A549 (cell line): Measurements from ENCODE around the gene TESK2. TPM values are rescaled to one million over a fixed set of nuclear protein-coding genes. Genes with fewer than 3 reads are reported as not detected.
A peak's percentile ranks its signal among the peaks of the same experiment; 100 is the strongest.
"Not testable (repeated sequence)": the region's sequence is repeated elsewhere in the genome, so short reads cannot be mapped to it uniquely, and the experiment has no call there.

Experiments
- ATAC-seq, 2 experiments: fragments of 200-7000 bp in 1 of 2; fragments of >200 bp in 1 of 2; cut with Nextera tagmentation in 1 of 2; cut with Tn5 transposase in 1 of 2; 3 replicates each; pipeline versions ENCODE4 v1.8.0 to v1.9.1; 2018 to 2020; ENCODE audit warnings: mild to moderate bottlenecking in 1 of 2, moderate library complexity in 1 of 2
- CTCF ChIA-PET: fragments of 300-600 bp; sonication (Branson Sonifier 250); formaldehyde crosslinking; extraction: SDS; loops from one replicate; lab custom pipeline; 2021; ENCODE audit warnings: antibody characterized with exemption, inconsistent platforms; lab: Yijun Ruan, JAX
- POLR2A ChIA-PET: fragments of 350-600 bp; formaldehyde crosslinking; extraction: SDS; loops from one replicate; lab custom pipeline; 2021; ENCODE audit warnings: antibody characterized with exemption, inconsistent platforms; lab: Yijun Ruan, JAX
- DNase-seq, 2 experiments: peaks; one replicate each; pipeline versions ENCODE4 v3.0.0 to v3.0.0-alpha.2; 2011 to 2016; ENCODE audit warnings: low read depth in 1 of 2, low spot score in 1 of 2
- FAIRE-seq: peaks from 2 replicates; lab custom pipeline; 2011; peaks lifted over from hg19 to GRCh38; lab: Jason Lieb, UNC
- H3K27ac ChIP-seq, 2 experiments: fragments of >200 bp; sonication (Bioruptor Twin); formaldehyde crosslinking; 3 replicates each; pipeline ENCODE4 v1.5.1; 2016 to 2017
- H3K4me1 ChIP-seq: fragments of >200 bp; sonication (Bioruptor Twin); formaldehyde crosslinking; 3 replicates; pipeline ENCODE4 v1.6.1; 2016
- H3K4me2 ChIP-seq: fragments of >200 bp; sonication (Bioruptor Twin); formaldehyde crosslinking; 3 replicates; pipeline ENCODE4 v1.6.1; 2016
- H3K4me3 ChIP-seq: fragments of >200 bp; sonication (Bioruptor Twin); formaldehyde crosslinking; 3 replicates; pipeline ENCODE4 v1.5.1; 2016
- H3K9me3 ChIP-seq: fragments of >200 bp; sonication (Bioruptor Twin); formaldehyde crosslinking; 3 replicates; pipeline ENCODE4 v1.6.1; 2016
- BHLHE40 ChIP-seq: IDR thresholded peaks from 2 replicates; pipeline ENCODE4 v1.6.1; 2012; ENCODE audit warnings: low read depth, low read length, inconsistent platforms
- CBX2 ChIP-seq: fragments of 200-600 bp; sonication (generic); IDR thresholded peaks from 2 replicates; pipeline ENCODE4 v1.6.1; 2016; ENCODE audit warnings: low read depth, mild to moderate bottlenecking, borderline replicate concordance
- CEBPB ChIP-seq, 2 experiments: fragments of >200 bp in 1 of 2; sonication (Bioruptor Twin) in 1 of 2; formaldehyde crosslinking in 1 of 2; IDR thresholded peaks; 2 replicates each; pipeline ENCODE4 v1.6.1; 2012 to 2016
- CHD4 ChIP-seq: fragments of 200-600 bp; sonication (generic); IDR thresholded peaks from 2 replicates; pipeline ENCODE4 v1.6.1; 2016; ENCODE audit warnings: antibody characterized with exemption, mild to moderate bottlenecking, borderline replicate concordance
- EHF ChIP-seq: fragments of 250-450 bp; sonication (Bioruptor Pico); IDR thresholded peaks from 2 replicates; pipeline ENCODE4 v1.5.0; 2020; ENCODE audit warnings: mild to moderate bottlenecking
- EHMT2 ChIP-seq: fragments of 200-600 bp; sonication (generic); IDR thresholded peaks from 2 replicates; pipeline ENCODE4 v1.6.1; 2016; ENCODE audit warnings: antibody characterized with exemption, low read depth, mild to moderate bottlenecking, moderate library complexity
- FOSL2 ChIP-seq, 2 experiments: fragments of 450-650 bp in 1 of 2; fragments of >200 bp in 1 of 2; sonication (Bioruptor Twin) in 1 of 2; formaldehyde crosslinking; IDR thresholded peaks; 2 replicates each; pipeline versions ENCODE4 v1.5.0 to v1.6.1; 2016 to 2020; ENCODE audit warnings: mild to moderate bottlenecking in 1 of 2, moderate library complexity in 1 of 2
- GATA3 ChIP-seq: IDR thresholded peaks from 2 replicates; pipeline ENCODE4 v1.6.1; 2012; ENCODE audit warnings: borderline replicate concordance
- HEYL ChIP-seq: fragments of 250-450 bp; sonication (Bioruptor Pico); IDR thresholded peaks from 2 replicates; pipeline ENCODE4 v1.8.0; 2021; ENCODE audit warnings: mild to moderate bottlenecking, moderate library complexity
- HOXA7 ChIP-seq: fragments of 250-450 bp; sonication (Bioruptor Pico); IDR thresholded peaks from 2 replicates; pipeline ENCODE4 v1.5.0; 2020; ENCODE audit warnings: mild to moderate bottlenecking, moderate library complexity
- HOXB13 ChIP-seq: fragments of 250-450 bp; sonication (Bioruptor Pico); IDR thresholded peaks from 2 replicates; pipeline ENCODE4 v1.5.0; 2020; ENCODE audit warnings: low read depth, mild to moderate bottlenecking, moderate library complexity
- HOXB5 ChIP-seq: fragments of 250-450 bp; sonication (Bioruptor Pico); IDR thresholded peaks from 2 replicates; pipeline ENCODE4 v1.5.0; 2020; ENCODE audit warnings: mild to moderate bottlenecking, moderate library complexity
- JUN ChIP-seq, 2 experiments: fragments of >200 bp; sonication (Bioruptor Twin); formaldehyde crosslinking; IDR thresholded peaks; 2 replicates in 1 of 2; 3 replicates in 1 of 2; pipeline ENCODE4 v1.6.1; 2016 to 2017
- JUNB ChIP-seq: fragments of >200 bp; sonication (Bioruptor Twin); formaldehyde crosslinking; IDR thresholded peaks from 2 replicates; pipeline ENCODE4 v1.6.1; 2016
- KDM5A ChIP-seq: fragments of 200-600 bp; sonication (generic); IDR thresholded peaks from 2 replicates; pipeline ENCODE4 v1.6.1; 2016; ENCODE audit warnings: antibody characterized with exemption, mild to moderate bottlenecking
- MAZ ChIP-seq: fragments of 150-350 bp; IDR thresholded peaks from 2 replicates; pipeline ENCODE4 v1.6.1; 2014; ENCODE audit warnings: antibody characterized with exemption, low read depth, low read length, borderline replicate concordance
- POLR2A ChIP-seq: IDR thresholded peaks from 2 replicates; pipeline ENCODE4 v1.6.1; 2012; ENCODE audit warnings: mild to moderate bottlenecking, low read length
- POLR2AphosphoS2 ChIP-seq: conservative IDR thresholded peaks from 2 replicates; pipeline ENCODE4 v1.6.1; 2012; ENCODE audit warnings: low read length, improper control_type of control experiment, inconsistent platforms
- ZNF302 ChIP-seq: fragments of 250-450 bp; sonication (Bioruptor Pico); IDR thresholded peaks from 2 replicates; pipeline ENCODE4 v1.9.0; 2021; ENCODE audit warnings: inconsistent platforms, mild to moderate bottlenecking, moderate library complexity
- ZSCAN20 ChIP-seq: fragments of 250-450 bp; sonication (Bioruptor Pico); IDR thresholded peaks from 2 replicates; pipeline ENCODE4 v1.8.0; 2022; ENCODE audit warnings: mild to moderate bottlenecking, moderate library complexity
- WGBS: methylation state at CpG from one replicate; pipeline ENCODE4 v1.1.6; 2017; ENCODE audit errors: missing lambda C conversion rate; 5-methylcytosine and 5-hydroxymethylcytosine counted together
- polyA plus RNA-seq, 4 experiments: library from polyadenylated mRNA; depleted of rRNA in 3 of 4; stranded (reverse); fragments of >200 nt; fragmentation: RNase III in 1 of 4; extraction: RNeasy Plus Mini Kit Qiagen cat#74134 plus additional on column Dnase treatment in 1 of 4; gene quantifications; 2 replicates in 3 of 4; 3 replicates in 1 of 4; pipeline ENCODE4 v1.2.3, GENCODE V29; 2011 to 2017
- TF ChIP-seq, protein P1 (sequence below): fragments of >200 bp; sonication (Bioruptor Twin); formaldehyde crosslinking; IDR thresholded peaks from 2 replicates; pipeline ENCODE4 v1.6.1; 2016
- TF ChIP-seq, protein P2 (sequence below): fragments of 200-600 bp; sonication (generic); IDR thresholded peaks from 2 replicates; pipeline ENCODE4 v1.6.1; 2016; ENCODE audit warnings: antibody characterized with exemption, mild to moderate bottlenecking, moderate library complexity
- TF ChIP-seq, protein P3 (sequence below): fragments of >200 bp; sonication (Bioruptor Twin); formaldehyde crosslinking; IDR thresholded peaks from 3 replicates; pipeline ENCODE4 v1.6.1; 2016
- TF ChIP-seq, protein P4 (sequence below): IDR thresholded peaks from 2 replicates; pipeline ENCODE4 v1.6.1; 2012

The TESK2 gene
- polyA plus RNA-seq, 2 of the 4 experiments (the other 2 are of a cell fraction): 0.22 to 0.48 TPM

DNA sequence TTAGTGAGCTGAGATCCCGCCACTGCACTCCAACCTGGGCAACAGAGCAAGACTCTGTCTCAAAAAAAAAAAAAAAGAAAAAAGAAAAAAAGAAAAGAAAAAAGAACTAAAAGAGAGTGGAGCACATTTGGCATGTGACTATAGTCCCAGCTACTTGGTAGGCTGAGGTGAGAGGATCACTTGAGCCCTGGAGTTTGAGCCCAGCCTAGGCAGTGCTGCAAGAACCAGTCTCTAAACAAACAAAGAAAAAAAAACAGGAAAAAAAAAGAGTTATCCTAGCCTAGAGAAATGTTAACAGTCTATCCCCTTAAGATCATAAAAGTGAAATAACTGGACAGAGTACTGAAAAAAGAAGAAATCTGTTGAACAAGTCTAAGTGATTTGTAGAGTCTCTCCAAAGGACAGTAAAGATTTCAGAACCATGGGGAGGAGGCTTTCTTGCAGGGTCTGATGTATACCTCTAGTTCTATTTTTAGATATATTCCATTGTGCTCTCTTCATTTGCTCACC, 35.2 kb upstream of the TESK2 start:
- Histone ChIP-seq H3K4me1 (peaks cover 46% of the 10 kb centered on the region), H3K4me2 (peak overlapping the region; percentile 53), H3K4me3 (no peak overlapping the region), H3K27ac (peak overlapping the region; percentile 100), H3K9me3 (no peaks in the 10 kb centered on the region)
- DNase-seq: no peak
- POLR2A ChIA-PET: no interaction called here
- no peak for ATAC-seq
- CTCF ChIA-PET: no interaction called here
- no peak for FAIRE-seq
- no CpG with 5 or more reads among the region's 1 CpG for WGBS
- TF ChIP-seq POLR2AphosphoS2 (no peak), BHLHE40 (no peak), KDM5A (no peak), ZSCAN20 (CRISPR knock-in tag) (no peak), EHF (no peak), HEYL (CRISPR knock-in tag) (no peak), ZNF302 (no peak), POLR2A (no peak), CBX2 (no peak), HOXB13 (CRISPR knock-in tag) (no peak), EHMT2 (no peak), CHD4 (no peak), FOSL2 (IDR thresholded peaks at IDR 0.05) (no peak), FOSL2 (CRISPR knock-in tag; IDR thresholded peaks at IDR 0.05) (no peak), GATA3 (no peak), JUNB (no peak), CEBPB (IDR thresholded peaks at IDR 0.05) (no peak), HOXB5 (no peak), MAZ (no peak)
- TF ChIP-seq, protein P1, sequence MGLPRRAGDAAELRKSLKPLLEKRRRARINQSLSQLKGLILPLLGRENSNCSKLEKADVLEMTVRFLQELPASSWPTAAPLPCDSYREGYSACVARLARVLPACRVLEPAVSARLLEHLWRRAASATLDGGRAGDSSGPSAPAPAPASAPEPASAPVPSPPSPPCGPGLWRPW: no peak

DNA sequence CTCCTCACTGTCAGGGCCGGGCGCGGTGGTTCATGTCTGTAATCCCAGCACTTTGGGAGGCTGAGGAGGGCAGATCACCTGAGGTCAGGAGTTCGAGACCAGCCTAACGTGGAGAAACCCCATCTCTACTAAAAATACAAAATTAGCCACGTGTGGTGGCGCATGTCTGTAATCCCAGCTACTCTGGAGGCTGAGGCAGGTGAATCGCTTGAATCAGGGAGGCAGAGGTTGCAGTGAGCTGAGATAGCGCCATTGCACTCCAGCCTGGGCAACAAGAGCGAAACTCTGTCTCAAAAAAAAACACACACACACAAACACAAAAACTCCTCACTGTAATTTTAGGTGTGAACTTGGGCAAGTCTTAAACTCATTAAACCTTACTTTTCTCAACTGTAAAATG, 33.0 kb upstream of the TESK2 start:
- Histone ChIP-seq H3K4me2 (peak overlapping the region; percentile 86; the same call in 2 of the 3 replicates), H3K27ac (peak overlapping the region; percentile 100), H3K4me1 (peaks cover 47% of the 10 kb centered on the region)
- POLR2A ChIA-PET, H3K4me3 ChIP-seq, H3K9me3 ChIP-seq, FAIRE-seq, ATAC-seq, DNase-seq: not testable (repeated sequence)
- WGBS: 82% methylated on average over 10 of the region's 10 CpGs
- CTCF ChIA-PET: interaction anchor here (1.8 to 2.8 kb wide), 2 partner anchors 12 to 45 kb away, joined by 6 to 13 read pairs; no protein-coding TSS in a partner anchor

DNA sequence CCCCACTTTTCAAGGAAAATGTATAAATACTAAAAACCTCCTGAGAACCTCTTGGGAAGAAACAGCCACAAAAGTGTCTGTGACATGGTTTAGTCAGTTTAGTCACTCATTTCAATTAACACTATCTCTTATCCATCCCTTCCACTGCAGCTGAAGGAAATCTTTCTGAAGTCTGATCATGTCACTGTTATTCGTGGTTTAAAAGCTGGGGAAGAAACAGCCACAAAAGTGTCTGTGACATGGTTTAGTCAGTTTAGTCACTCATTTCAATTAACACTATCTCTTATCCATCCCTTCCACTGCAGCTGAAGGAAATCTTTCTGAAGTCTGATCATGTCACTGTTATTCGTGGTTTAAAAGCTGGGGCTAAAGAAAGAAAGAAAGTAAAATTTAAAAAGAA, 32.6 kb upstream of the TESK2 start:
- not testable (repeated sequence) for DNase-seq, FAIRE-seq, H3K4me3 ChIP-seq, H3K9me3 ChIP-seq, ATAC-seq
- CTCF ChIA-PET: interaction anchor here (1.8 to 2.8 kb wide), 2 partner anchors 11 to 46 kb away, joined by 6 to 13 read pairs; no protein-coding TSS in a partner anchor
- Histone ChIP-seq H3K4me1 (peaks cover 52% of the 10 kb centered on the region), H3K27ac (peak overlapping the region; percentile 100), H3K4me2 (peak overlapping the region; percentile 86)
- POLR2A ChIA-PET: interaction anchor here (3.6 kb wide), 1 partner anchor 29 kb away, joined by 81 read pairs; the partner anchor contains the start of gene AKR1A1
- WGBS: 42% methylated on average over 2 of the region's 2 CpGs

DNA sequence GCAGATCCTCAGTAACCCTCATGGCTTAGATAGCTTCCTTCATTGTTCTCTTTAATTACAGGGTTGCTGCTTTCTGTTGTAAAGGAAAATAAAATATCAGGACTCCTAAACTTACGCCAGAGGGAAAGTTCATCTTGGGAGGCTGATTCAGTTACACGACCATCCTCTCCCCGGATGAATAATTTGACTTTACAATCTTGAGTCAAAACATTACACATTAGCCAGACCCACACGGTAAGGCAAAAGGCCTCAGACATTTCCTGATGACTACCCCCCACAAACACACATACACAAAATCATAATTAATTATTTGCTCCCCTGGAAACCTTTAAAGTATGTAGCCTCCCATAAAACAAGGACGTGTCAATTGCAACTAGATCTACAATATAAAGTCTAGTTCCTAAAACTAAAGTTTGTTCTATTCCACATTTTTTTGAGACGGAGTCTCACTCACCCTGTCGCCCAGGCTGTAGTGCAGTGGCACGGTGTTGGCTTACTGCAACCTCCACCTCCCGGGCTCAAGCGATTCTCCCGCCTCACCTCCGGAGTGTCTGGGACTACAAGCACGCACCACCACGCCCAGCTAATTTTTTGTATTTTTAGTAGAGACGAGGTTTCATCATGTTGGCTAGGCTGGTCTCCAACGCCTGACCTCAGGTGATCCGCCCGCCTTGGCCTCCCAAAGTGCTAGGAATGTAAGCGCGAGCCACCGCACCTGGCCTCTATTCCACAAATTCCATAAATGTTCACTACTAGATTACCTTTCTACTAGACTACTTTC, 31.6 kb upstream of the TESK2 start:
- Histone ChIP-seq H3K27ac (peak overlapping the region; percentile 100), H3K4me2 (peak overlapping the region; percentile 86), H3K9me3 (no peaks in the 10 kb centered on the region), H3K4me3 (peak overlapping the region; percentile 76), H3K4me1 (peaks cover 59% of the 10 kb centered on the region)
- peak; percentile 68 to 70 for ATAC-seq
- ChIA-PET POLR2A (interaction anchor here (0.6 to 3.6 kb wide), 32 partner anchors 8 to 801 kb away, joined by 3 to 81 read pairs (median 5); partner anchors contain the start of genes AKR1A1, CCDC163, DYNLT4 and GPBP1L1), CTCF (interaction anchor here (1.0 to 2.8 kb wide), 6 partner anchors 15 to 48 kb away, joined by 3 to 13 read pairs (median 4); partner anchors contain the start of gene AKR1A1)
- FAIRE-seq: no peak
- WGBS: under 1% methylated on average over 19 of the region's 21 CpGs
- TF ChIP-seq, protein P2, sequence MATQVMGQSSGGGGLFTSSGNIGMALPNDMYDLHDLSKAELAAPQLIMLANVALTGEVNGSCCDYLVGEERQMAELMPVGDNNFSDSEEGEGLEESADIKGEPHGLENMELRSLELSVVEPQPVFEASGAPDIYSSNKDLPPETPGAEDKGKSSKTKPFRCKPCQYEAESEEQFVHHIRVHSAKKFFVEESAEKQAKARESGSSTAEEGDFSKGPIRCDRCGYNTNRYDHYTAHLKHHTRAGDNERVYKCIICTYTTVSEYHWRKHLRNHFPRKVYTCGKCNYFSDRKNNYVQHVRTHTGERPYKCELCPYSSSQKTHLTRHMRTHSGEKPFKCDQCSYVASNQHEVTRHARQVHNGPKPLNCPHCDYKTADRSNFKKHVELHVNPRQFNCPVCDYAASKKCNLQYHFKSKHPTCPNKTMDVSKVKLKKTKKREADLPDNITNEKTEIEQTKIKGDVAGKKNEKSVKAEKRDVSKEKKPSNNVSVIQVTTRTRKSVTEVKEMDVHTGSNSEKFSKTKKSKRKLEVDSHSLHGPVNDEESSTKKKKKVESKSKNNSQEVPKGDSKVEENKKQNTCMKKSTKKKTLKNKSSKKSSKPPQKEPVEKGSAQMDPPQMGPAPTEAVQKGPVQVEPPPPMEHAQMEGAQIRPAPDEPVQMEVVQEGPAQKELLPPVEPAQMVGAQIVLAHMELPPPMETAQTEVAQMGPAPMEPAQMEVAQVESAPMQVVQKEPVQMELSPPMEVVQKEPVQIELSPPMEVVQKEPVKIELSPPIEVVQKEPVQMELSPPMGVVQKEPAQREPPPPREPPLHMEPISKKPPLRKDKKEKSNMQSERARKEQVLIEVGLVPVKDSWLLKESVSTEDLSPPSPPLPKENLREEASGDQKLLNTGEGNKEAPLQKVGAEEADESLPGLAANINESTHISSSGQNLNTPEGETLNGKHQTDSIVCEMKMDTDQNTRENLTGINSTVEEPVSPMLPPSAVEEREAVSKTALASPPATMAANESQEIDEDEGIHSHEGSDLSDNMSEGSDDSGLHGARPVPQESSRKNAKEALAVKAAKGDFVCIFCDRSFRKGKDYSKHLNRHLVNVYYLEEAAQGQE: no peak
- TF ChIP-seq, protein P3, sequence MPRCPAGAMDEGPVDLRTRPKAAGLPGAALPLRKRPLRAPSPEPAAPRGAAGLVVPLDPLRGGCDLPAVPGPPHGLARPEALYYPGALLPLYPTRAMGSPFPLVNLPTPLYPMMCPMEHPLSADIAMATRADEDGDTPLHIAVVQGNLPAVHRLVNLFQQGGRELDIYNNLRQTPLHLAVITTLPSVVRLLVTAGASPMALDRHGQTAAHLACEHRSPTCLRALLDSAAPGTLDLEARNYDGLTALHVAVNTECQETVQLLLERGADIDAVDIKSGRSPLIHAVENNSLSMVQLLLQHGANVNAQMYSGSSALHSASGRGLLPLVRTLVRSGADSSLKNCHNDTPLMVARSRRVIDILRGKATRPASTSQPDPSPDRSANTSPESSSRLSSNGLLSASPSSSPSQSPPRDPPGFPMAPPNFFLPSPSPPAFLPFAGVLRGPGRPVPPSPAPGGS: peak; percentile 54; the same call in 1 of the 3 replicates
- peak; percentile 89; the same call in 1 of the 2 replicates for TF ChIP-seq HOXA7 (CRISPR knock-in tag)
- TF ChIP-seq FOSL2 (IDR thresholded peaks at IDR 0.05): no peak
- peak; percentile 27 for TF ChIP-seq FOSL2 (CRISPR knock-in tag; IDR thresholded peaks at IDR 0.05)
- TF ChIP-seq, protein P4, sequence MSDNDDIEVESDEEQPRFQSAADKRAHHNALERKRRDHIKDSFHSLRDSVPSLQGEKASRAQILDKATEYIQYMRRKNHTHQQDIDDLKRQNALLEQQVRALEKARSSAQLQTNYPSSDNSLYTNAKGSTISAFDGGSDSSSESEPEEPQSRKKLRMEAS: peak; percentile 41
- 0 out of 5 replicates have a peak, but pooled peaks of 1 of the 2 experiments have one; percentile 10 for TF ChIP-seq JUN (IDR thresholded peaks at IDR 0.05)
- peak; percentile 61 to 85 for DNase-seq
